HCT116 (cell line): Measurements from ENCODE around the gene CCDC177. TPM values are rescaled to one million over a fixed set of nuclear protein-coding genes. Genes with fewer than 3 reads are reported as not detected.

Experiments used
- ATAC-seq: fragments of 200-7000 bp; cut with Tn5 transposase; 2 replicates; pipeline ENCODE4 v1.9.1; 2020; ENCODE audit warnings: mild to moderate bottlenecking, moderate library complexity
- BruUV-seq: library from RNA; stranded (reverse); fragments of 400-500 nt; replicated peaks from 2 replicates; lab custom pipeline; 2021; lab: Mats Ljungman, UMichigan
- CTCF ChIA-PET: fragments of 300-600 bp; sonication (Branson Sonifier 250); formaldehyde crosslinking; loops from one replicate; lab custom pipeline; 2021; ENCODE audit warnings: antibody characterized with exemption; lab: Charles Lee
- POLR2A ChIA-PET: fragments of 300-600, 350-600 bp; sonication (Branson Sonifier 250); formaldehyde crosslinking; loops from one replicate; lab custom pipeline; 2021; ENCODE audit warnings: antibody characterized with exemption; lab: Charles Lee
- RAD21 ChIA-PET, 2 experiments: fragments of 300-600 bp; sonication (Branson Sonifier 250); formaldehyde crosslinking; loops; one replicate each; lab custom pipeline; 2023; ENCODE audit warnings: low total read pairs in 2 of 2; ENCODE audit not compliant: uncharacterized antibody in 2 of 2, unreplicated experiment in 2 of 2, low non-redundant PET in 1 of 2; lab: Charles Lee
- DNase-seq: peaks from one replicate; pipeline ENCODE4 v3.0.0-alpha.2; 2010; ENCODE audit warnings: low read depth, low spot score
- H2AFZ ChIP-seq: fragments of 200-600 bp; shearing (Covaris generic), sonication (generic); 2 replicates; pipeline ENCODE4 v1.6.1; 2017; ENCODE audit warnings: low read depth, mixed run types, mixed read lengths, antibody characterized with exemption, low read length; ENCODE audit not compliant: poor library complexity, severe bottlenecking
- H3K27ac ChIP-seq: 2 replicates; pipeline ENCODE4 v1.5.1; 2012; ENCODE audit warnings: low read depth, low read length
- H3K27me3 ChIP-seq: fragments of 200-600 bp; sonication (generic); 2 replicates; pipeline ENCODE4 v1.6.1; 2016; ENCODE audit warnings: mixed run types, low read length, mixed read lengths; ENCODE audit not compliant: insufficient read depth
- H3K36me3 ChIP-seq, 2 experiments: fragments of 200-500 bp in 1 of 2; fragments of 200-600 bp in 1 of 2; sonication (Bioruptor generic) in 1 of 2; sonication (generic) in 1 of 2; 2 replicates each; pipeline versions ENCODE4 v1.5.1 to v1.6.1; 2014 to 2016; ENCODE audit warnings: low read length in 2 of 2, inconsistent platforms in 1 of 2, mixed read lengths in 1 of 2, mixed run types in 1 of 2; ENCODE audit not compliant: insufficient read depth in 2 of 2, control insufficient read depth in 1 of 2
- H3K4me1 ChIP-seq, 2 experiments: fragments of 200-600 bp in 1 of 2; sonication (generic) in 1 of 2; 2 replicates each; pipeline versions ENCODE4 v1.5.1 to v1.6.1; 2012 to 2017; ENCODE audit warnings: low read length in 2 of 2, inconsistent platforms in 1 of 2, mild to moderate bottlenecking in 1 of 2, mixed read lengths in 1 of 2, mixed run types in 1 of 2, moderate library complexity in 1 of 2; ENCODE audit not compliant: insufficient read depth in 2 of 2, control insufficient read depth in 1 of 2
- H3K4me2 ChIP-seq: fragments of 200-600 bp; sonication (generic); 2 replicates; pipeline ENCODE4 v1.6.1; 2017; ENCODE audit warnings: mixed run types, low read length, mixed read lengths
- H3K4me3 ChIP-seq, 2 experiments: fragments of 200-600 bp in 1 of 2; sonication (generic) in 1 of 2; replicated peaks in 1 of 2; 2 replicates each; pipeline ENCODE4 v1.5.1; 2011 to 2016; ENCODE audit warnings: low read length in 2 of 2, control low read depth in 1 of 2, low read depth in 1 of 2, mild to moderate bottlenecking in 1 of 2, mixed read lengths in 1 of 2, mixed run types in 1 of 2
- H3K79me2 ChIP-seq: fragments of 200-600 bp; sonication (generic); 2 replicates; pipeline ENCODE4 v1.6.1; 2017; ENCODE audit warnings: mild to moderate bottlenecking, mixed run types, low read length, moderate library complexity, mixed read lengths; ENCODE audit not compliant: insufficient read depth
- H3K9ac ChIP-seq: fragments of 200-600 bp; sonication (generic); 2 replicates; pipeline ENCODE4 v1.6.1; 2016; ENCODE audit warnings: low read length, mixed read lengths
- H3K9me2 ChIP-seq: fragments of 200-600 bp; sonication (generic), shearing (Covaris generic); 2 replicates; pipeline ENCODE4 v1.6.1; 2017; ENCODE audit warnings: mixed run types, mild to moderate bottlenecking, moderate library complexity; ENCODE audit not compliant: insufficient read depth
- H3K9me3 ChIP-seq, 2 experiments: fragments of 200-500 bp in 1 of 2; fragments of 200-600 bp in 1 of 2; sonication (Bioruptor generic) in 1 of 2; sonication (generic) in 1 of 2; 2 replicates each; pipeline ENCODE4 v1.6.1; 2014 to 2017; ENCODE audit warnings: low read length in 2 of 2, mixed read lengths in 2 of 2, inconsistent platforms in 1 of 2, low read depth in 1 of 2, mild to moderate bottlenecking in 1 of 2, mixed run types in 1 of 2, moderate library complexity in 1 of 2; ENCODE audit not compliant: control insufficient read depth in 1 of 2, insufficient read depth in 1 of 2
- H4K20me1 ChIP-seq: fragments of 200-600 bp; sonication (generic), shearing (Covaris generic); 2 replicates; pipeline ENCODE4 v1.6.1; 2017; ENCODE audit warnings: mixed run types, mild to moderate bottlenecking, moderate library complexity; ENCODE audit not compliant: insufficient read depth
- CBX3 ChIP-seq: IDR thresholded peaks from 2 replicates; pipeline ENCODE4 v1.6.1; 2012; ENCODE audit warnings: low read depth
- EGR1 ChIP-seq: IDR thresholded peaks from 2 replicates; pipeline ENCODE4 v1.6.1; 2012; ENCODE audit warnings: low read depth
- RAD21 ChIP-seq: IDR thresholded peaks from 2 replicates; pipeline ENCODE4 v1.6.1; 2012; ENCODE audit warnings: low read depth, mild to moderate bottlenecking
- ZNF274 ChIP-seq: fragments of 200-500 bp; sonication (Bioruptor generic); IDR thresholded peaks from 2 replicates; pipeline ENCODE4 v1.6.1; 2014; ENCODE audit warnings: mild to moderate bottlenecking, low read depth, low read length, inconsistent platforms
- intact Hi-C: fragments of 100-400 bp; cut with micrococcal nuclease; formaldehyde crosslinking; loops from 2 replicates; pipeline ENCODE4 v1.10.0; 2022
- total RNA-seq: library from RNA; stranded (reverse); gene quantifications from one replicate; pipeline ENCODE4 v1.2.1, GENCODE V29; 2021; ENCODE audit not compliant: unreplicated experiment
- TF ChIP-seq, protein P1 (sequence below): IDR thresholded peaks from 2 replicates; pipeline ENCODE4 v1.6.1; 2011; ENCODE audit warnings: mild to moderate bottlenecking, low read length, moderate library complexity; ENCODE audit not compliant: insufficient replicate concordance; ENCODE audit errors: extremely low read depth
- TF ChIP-seq, protein P2 (sequence below), 3 experiments: fragments of 200-600 bp in 1 of 3; sonication (generic) in 1 of 3; IDR thresholded peaks in 2 of 3; conservative IDR thresholded peaks in 1 of 3; 2 replicates each; pipeline ENCODE4 v1.5.1; 2012 to 2017; ENCODE audit warnings: low read depth in 2 of 3, low read length in 2 of 3, antibody characterized with exemption in 1 of 3, borderline replicate concordance in 1 of 3, control low read depth in 1 of 3, mild to moderate bottlenecking in 1 of 3, mixed read lengths in 1 of 3, mixed run types in 1 of 3, moderate library complexity in 1 of 3; ENCODE audit not compliant: insufficient read depth in 1 of 3

CCDC177 gene
- total RNA-seq, 1 experiment from 2014 or later: not detected

DNA sequence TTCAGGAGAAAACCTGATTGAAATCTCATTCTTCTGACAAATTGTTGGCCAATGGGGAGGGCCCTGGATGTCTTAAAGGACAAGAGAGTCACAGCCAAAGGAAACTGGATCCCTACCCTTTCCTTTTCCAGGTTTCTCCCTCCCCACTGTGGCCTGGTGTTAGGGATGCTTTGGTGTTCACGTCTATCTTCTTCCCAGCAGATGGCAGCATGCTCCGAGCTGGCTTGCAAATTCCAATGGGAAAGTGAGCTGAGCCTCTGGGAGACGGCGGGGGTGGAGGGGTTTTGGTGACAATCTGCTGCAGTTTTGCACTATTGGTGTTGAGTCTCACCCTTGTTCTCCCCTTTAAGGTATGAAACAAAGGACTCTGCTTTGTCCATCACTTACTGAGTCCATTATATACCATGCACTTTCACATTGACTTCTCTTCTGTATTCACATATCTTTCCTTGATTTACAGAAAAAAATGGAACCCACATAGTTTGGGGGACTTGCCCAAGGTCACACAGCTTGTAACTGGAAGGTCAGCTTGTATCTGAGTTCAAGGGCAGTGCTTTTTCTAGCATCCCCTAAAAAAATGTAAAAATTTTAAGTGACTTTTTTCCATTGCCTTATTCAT, 39.3 kb downstream of the CCDC177 start:
- TF ChIP-seq, protein P1, sequence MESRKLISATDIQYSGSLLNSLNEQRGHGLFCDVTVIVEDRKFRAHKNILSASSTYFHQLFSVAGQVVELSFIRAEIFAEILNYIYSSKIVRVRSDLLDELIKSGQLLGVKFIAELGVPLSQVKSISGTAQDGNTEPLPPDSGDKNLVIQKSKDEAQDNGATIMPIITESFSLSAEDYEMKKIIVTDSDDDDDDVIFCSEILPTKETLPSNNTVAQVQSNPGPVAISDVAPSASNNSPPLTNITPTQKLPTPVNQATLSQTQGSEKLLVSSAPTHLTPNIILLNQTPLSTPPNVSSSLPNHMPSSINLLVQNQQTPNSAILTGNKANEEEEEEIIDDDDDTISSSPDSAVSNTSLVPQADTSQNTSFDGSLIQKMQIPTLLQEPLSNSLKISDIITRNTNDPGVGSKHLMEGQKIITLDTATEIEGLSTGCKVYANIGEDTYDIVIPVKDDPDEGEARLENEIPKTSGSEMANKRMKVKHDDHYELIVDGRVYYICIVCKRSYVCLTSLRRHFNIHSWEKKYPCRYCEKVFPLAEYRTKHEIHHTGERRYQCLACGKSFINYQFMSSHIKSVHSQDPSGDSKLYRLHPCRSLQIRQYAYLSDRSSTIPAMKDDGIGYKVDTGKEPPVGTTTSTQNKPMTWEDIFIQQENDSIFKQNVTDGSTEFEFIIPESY: no peak
- peak; percentile 77 for TF ChIP-seq RAD21
- no peak for TF ChIP-seq ZNF274
- 0 out of 2 replicates have a peak, but pooled peaks have one; percentile 22 for TF ChIP-seq CBX3
- TF ChIP-seq, protein P2, sequence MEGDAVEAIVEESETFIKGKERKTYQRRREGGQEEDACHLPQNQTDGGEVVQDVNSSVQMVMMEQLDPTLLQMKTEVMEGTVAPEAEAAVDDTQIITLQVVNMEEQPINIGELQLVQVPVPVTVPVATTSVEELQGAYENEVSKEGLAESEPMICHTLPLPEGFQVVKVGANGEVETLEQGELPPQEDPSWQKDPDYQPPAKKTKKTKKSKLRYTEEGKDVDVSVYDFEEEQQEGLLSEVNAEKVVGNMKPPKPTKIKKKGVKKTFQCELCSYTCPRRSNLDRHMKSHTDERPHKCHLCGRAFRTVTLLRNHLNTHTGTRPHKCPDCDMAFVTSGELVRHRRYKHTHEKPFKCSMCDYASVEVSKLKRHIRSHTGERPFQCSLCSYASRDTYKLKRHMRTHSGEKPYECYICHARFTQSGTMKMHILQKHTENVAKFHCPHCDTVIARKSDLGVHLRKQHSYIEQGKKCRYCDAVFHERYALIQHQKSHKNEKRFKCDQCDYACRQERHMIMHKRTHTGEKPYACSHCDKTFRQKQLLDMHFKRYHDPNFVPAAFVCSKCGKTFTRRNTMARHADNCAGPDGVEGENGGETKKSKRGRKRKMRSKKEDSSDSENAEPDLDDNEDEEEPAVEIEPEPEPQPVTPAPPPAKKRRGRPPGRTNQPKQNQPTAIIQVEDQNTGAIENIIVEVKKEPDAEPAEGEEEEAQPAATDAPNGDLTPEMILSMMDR (IDR thresholded peaks at IDR 0.05 in 2 of 3, conservative IDR thresholded peaks at IDR 0.05 in 1 of 3; ENCODE audit: borderline replicate concordance in 1 of 3, insufficient read depth in 1 of 3, low read depth in 2 of 3, low read length in 2 of 3): peak; percentile 73 to 85 (median 80); a peak in 5 of 6 replicates
- peak; percentile 51; the same call in 1 of the 2 replicates for TF ChIP-seq EGR1
- H3K9ac ChIP-seq: no peak overlapping the region
- no peaks in the 10 kb centered on the region for H3K79me2 ChIP-seq
- peak; percentile 96 for ATAC-seq
- no peak overlapping the region for H3K4me3 ChIP-seq
- DNase-seq: peak; percentile 42
- peaks cover 0 to 12% of the 10 kb centered on the region in 2 experiments; a peak in 2 of 4 replicates for H3K4me1 ChIP-seq
- no peaks in the 10 kb centered on the region for H3K9me3 ChIP-seq
- intact Hi-C loops: loop anchor here (1.0 kb wide), 1 partner anchor 39 kb away; the partner anchor contains the start of gene CCDC177
- H3K27ac ChIP-seq: no peak overlapping the region
- peak overlapping the region; percentile 13; the same call in 1 of the 2 replicates for H3K4me2 ChIP-seq
- ChIA-PET RAD21 (interaction anchor here (0.6 to 1.3 kb wide), 2 partner anchors 38 to 144 kb away, joined by 3 to 5 read pairs; no protein-coding TSS in a partner anchor), POLR2A (no interaction called here), CTCF (interaction anchor here (0.8 to 1.4 kb wide), 14 partner anchors 9 to 191 kb away, joined by 3 to 27 read pairs (median 4); partner anchors contain the start of gene CCDC177)
- no peaks in the 10 kb centered on the region for H3K9me2 ChIP-seq
- no peaks in the 10 kb centered on the region for H3K27me3 ChIP-seq
- BruUV-seq: no TSS peak
- H3K36me3 ChIP-seq: no peaks in the 10 kb centered on the region
- H4K20me1 ChIP-seq: no peaks in the 10 kb centered on the region
- H2AFZ ChIP-seq: peak overlapping the region; percentile 18
